ENCODE data around the gene TMEM127.
A peak's percentile ranks its signal among the peaks of the same experiment; 100 is the strongest.

The TMEM127 gene

GRCh38 chr2:96265840-96266679, at the start of gene TMEM127, which contains the start of gene CIAO1:
Gene TMEM127 (minus strand): TSS chr2:96265997. CDS start chr2:96265381, 616 bp downstream.
Gene CIAO1 (plus strand): TSS chr2:96266225. CDS start chr2:96266351, 126 bp downstream.
- peak within 1 kb of the TSS; percentile 84 for H3K27ac ChIP-seq
- TF ChIP-seq ZFX (IDR thresholded peaks at IDR 0.05; ENCODE audit: borderline replicate concordance) (no peak), CTCF (IDR thresholded peaks at IDR 0.05) (peak; percentile 11; the same call in 1 of the 2 replicates)

GRCh38 chr2:96315005-96315399, 49.2 kb upstream of the TMEM127 start:
- no peak overlapping the region for H3K27ac ChIP-seq
- no peak for TF ChIP-seq ZFX (IDR thresholded peaks at IDR 0.05; ENCODE audit: borderline replicate concordance)
- TF ChIP-seq CTCF (IDR thresholded peaks at IDR 0.05), result no peak

GRCh38 chr2:96308248-96308647, 42.5 kb upstream of the TMEM127 start:
- TF ChIP-seq ZFX (IDR thresholded peaks at IDR 0.05; ENCODE audit: borderline replicate concordance) (no peak), CTCF (IDR thresholded peaks at IDR 0.05) (no peak)
- H3K27ac ChIP-seq, result no peak overlapping the region

GRCh38 chr2:96306370-96306769, 40.6 kb upstream of the TMEM127 start:
- TF ChIP-seq ZFX (IDR thresholded peaks at IDR 0.05; ENCODE audit: borderline replicate concordance) (no peak), CTCF (IDR thresholded peaks at IDR 0.05) (no peak)
- peak overlapping the region; percentile 76 for H3K27ac ChIP-seq

GRCh38 chr2:96305979-96306308, 40.1 kb upstream of the TMEM127 start:
- TF ChIP-seq ZFX (IDR thresholded peaks at IDR 0.05; ENCODE audit: borderline replicate concordance) (no peak), CTCF (IDR thresholded peaks at IDR 0.05) (no peak)
- H3K27ac ChIP-seq, result peak overlapping the region; percentile 76

GRCh38 chr2:96305091-96305978, 39.5 kb upstream of the TMEM127 start, which contains the start of gene SNRNP200:
Gene SNRNP200 (minus strand): TSS chr2:96305546. CDS start chr2:96305437, 109 bp downstream.
- peak within 1 kb of the TSS; percentile 76 for H3K27ac ChIP-seq
- no peak for TF ChIP-seq CTCF (IDR thresholded peaks at IDR 0.05)

Data from 22Rv1 (cell line).